Pulmonary artery endothelial cell (primary cell): ENCODE results near the gene RPS6KA2. TPM values are rescaled to one million over a fixed set of nuclear protein-coding genes. Genes with fewer than 3 reads are reported as not detected.
"Not testable (repeated sequence)": the region's sequence is repeated elsewhere in the genome, so short reads cannot be mapped to it uniquely, and the experiment has no call there.

ENCODE experiments used
- DNase-seq: peaks from one replicate; pipeline ENCODE4 v3.0.0-alpha.2; 2011; ENCODE audit warnings: low read depth, low spot score
- total RNA-seq: library from RNA; depleted of rRNA; stranded (reverse); fragments of >200 nt; gene quantifications from 2 replicates; pipeline ENCODE4 v1.2.3, GENCODE V29; 2014

Gene RPS6KA2
- total RNA-seq, 1 donor from 2014 or later: 124 TPM

DNA sequence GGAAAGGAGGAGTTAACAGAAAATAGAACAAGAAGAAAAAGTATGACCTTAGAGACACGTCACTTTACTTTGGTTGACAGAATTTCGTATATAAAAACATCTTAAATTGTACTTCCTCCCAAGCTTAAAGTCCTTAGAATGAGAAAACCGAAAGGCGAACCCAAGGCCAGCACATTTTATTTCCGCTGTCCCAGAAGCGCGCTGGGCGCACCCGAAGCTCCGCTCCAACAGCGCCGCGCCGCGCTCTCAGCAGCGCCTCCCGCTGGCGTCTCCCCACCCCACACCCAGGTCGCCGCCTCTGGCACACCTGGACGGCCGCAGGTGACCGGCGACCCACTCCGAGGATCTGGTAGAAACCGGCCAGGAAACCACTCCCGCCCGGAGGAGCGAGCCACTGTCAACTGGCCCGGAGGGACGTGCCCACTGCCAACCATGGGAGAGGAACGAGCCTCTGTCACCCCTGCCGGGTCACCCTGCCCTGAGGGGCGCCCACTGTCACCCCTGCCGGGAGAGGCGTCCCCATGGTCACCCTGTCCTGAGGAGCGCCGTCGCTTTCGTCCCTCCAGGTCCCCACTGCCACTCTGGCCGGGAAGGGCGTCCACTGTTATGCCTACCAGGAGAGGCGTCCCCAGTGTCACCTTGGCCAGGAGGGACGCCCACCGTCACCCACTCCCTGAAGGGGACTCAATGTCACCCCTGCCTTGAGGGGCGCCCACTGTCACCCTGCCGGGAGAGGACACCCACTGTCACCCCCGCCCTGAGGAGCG is 245.1 kb downstream of the RPS6KA2 start:
- no peak for DNase-seq

DNA sequence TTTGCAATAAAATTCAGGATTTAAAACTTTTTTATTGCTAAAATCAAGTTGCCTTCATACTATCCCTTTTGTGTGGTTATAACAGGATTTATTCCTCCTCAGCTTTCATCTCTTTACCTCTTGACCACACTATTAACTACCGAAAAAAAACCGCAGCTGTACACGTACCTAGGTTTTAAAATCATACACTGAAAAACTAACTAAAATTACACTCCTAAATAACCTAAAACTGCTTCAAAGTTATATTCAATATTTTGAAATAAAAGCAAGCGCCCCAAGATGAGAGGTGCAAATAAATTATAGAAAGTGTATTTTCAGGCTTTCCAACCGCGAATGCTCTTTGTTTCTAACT is 245.7 kb downstream of the RPS6KA2 start:
- DNase-seq: no peak

DNA sequence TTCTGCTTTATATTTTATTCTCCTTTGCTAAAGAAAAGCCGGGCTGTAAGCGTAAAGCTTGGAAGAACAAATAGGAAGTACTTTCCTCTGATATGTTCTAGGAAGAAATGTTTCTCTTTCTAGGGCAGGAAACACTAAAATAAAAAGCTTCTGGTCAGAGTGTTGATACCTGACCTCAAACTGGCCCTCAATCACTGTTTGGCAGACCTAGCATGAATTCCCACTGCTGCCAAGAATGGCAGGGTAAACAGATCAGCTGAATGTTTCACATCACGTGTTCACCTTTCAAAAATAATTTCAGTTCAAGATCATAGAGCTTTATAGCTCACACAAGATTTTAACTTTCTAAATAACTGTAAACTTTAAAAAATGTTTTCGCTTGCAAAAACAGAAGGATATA is 247.3 kb downstream of the RPS6KA2 start:
- DNase-seq: peak; percentile 71

DNA sequence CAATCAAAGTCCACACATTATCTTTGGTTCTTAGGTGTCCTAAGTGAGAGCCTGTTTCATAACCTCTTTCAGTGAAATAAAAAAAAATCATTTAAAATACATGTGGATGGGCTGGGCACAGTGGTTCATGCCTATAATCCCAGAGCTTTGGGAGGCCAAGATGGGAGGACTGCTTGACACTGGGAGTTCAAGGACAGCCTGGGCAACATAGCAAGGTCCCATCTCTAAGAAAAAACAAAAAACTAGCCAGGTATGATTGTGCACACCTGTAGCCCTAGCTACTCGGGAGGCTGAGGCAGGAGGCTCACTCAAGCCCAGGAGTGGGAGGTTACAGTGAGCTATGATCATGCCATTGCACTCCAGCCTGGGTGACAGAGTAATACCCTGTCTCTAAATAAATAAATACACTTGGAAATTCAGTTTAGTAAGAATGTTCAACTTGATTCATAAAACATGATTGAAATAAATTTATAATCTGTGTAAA is 247.9 kb downstream of the RPS6KA2 start:
- DNase-seq: no peak

DNA sequence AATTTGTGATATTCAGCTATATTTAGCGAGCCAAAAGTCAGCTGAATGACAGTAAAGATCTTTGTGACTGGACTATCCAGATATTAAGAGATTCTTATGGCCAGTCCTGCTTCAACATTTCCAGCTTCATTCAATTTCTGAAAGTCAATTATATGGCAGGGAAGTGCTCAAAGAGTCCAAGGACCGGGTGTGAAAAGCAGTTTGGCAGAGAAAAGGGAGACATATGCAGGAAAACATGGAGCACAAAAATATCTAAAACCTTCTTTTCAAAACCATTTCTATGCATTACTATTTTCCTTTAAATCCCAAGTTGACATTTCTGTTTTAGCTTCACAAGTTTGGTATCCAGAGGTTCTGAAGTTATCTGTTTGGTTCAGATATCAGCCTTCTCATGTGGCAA is 249.3 kb downstream of the RPS6KA2 start:
- DNase-seq: no peak

DNA sequence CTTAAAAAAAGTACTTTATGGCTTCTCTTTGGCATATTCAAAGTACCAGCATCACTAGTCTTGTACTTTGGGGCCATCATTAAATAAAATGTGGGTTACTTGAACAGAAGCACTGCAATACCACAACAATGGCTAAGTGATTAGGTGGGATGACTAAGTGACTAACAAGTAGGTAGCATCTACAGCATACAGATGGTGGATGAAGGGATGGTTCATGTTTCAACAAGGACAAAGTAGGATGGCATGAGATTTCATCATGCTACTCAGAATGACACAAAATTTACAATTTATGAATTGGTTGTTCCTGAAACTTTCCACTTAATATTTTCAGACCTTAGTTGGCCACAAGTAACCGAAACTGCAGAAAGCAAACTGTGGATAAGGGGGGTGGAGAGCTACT is 252.0 kb downstream of the RPS6KA2 start:
- DNase-seq: no peak

DNA sequence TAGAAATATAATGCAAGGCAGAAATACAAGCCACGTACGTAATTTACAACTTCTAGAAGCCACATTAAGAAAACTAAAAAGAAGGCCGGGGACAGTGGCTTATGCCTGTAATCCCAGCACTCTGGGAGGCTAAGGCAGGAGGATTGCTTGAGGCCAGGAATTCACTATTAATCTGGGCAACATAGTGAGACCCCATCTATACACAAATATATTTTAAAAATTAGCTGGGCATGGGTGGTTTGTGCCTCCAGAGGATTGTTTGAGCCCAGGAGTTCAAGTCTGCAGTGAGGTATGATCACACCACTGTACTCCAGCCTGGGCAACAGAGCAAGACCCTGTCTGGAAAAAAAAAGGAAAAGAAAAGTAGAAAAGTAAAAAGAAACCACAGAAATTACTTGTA is 256.6 kb downstream of the RPS6KA2 start:
- DNase-seq: no peak

DNA sequence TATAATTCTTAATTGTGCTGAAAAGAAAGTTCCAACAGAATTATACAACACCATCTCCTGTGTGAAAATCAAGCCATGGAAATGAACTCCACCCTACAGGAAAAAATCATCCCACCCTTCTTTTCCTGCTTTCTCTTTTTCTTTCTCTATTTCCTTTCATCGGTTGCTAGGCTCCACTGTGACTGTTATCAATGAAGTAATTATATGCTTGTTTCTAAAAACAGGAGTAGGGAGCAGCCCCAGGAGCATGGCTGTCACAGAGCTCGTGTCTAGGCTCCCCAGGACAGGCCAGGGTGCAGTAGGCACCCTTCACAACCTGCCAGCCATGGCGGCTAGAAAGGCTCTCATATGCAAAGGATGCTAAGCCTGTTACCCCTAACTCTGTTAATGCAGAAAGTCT is 257.3 kb downstream of the RPS6KA2 start:
- DNase-seq: no peak

DNA sequence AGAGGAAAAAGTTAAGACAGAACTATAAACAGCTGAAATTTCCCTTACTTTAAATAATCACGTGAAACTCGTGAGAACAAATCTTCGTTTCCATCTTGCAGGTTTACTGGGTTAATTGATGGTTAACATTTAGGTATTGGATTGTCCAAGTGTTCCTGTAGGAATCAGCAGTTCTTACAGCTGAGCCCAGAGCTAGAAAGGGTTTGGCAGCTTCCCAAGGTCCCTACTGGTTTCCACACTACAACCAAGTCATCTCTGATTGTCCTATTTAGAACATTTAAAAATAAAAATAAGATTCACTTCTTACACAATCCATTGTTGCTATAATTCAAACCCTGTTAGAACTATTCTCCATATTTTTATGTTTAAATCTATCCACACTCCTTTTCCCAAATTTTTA is 260.1 kb downstream of the RPS6KA2 start:
- no peak for DNase-seq

DNA sequence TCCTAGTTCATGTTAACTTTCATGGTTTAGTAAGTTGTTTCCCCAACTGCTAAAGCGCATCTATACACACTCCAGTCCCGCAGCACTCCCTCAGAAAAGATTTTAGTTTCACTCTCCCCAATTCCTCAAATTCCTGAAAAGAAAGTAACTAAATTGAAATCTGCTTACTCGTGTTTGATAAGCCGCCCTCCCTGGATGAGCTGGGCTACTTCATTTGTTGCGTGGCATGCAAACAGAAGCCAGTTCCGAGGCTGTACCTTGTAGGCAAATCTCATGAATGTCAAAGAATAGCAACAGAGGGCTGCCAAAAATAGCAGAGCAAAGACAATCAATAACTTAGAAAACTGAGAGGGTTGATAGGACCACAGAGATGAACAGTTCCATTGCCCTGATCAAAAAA is 261.2 kb downstream of the RPS6KA2 start:
- no peak for DNase-seq

DNA sequence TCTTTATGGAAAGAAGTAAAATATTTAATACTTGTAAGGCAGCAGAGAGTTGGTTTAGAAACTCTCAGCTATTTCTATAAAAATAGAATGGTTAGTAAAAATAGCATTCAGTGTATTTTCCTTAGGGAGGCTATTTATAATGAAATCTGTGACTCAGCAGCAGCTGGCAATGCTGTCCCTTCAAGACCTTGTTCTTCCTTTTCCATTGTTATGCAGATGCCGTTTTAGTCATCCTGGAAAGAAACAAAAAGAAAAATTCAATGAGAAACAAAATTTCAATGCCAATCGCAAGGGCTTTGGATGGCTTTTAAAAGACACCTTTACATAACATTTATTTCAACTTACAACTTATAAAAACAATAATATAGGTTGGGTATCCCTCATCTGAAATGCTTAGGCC is 261.8 kb downstream of the RPS6KA2 start:
- DNase-seq: peak; percentile 63

DNA sequence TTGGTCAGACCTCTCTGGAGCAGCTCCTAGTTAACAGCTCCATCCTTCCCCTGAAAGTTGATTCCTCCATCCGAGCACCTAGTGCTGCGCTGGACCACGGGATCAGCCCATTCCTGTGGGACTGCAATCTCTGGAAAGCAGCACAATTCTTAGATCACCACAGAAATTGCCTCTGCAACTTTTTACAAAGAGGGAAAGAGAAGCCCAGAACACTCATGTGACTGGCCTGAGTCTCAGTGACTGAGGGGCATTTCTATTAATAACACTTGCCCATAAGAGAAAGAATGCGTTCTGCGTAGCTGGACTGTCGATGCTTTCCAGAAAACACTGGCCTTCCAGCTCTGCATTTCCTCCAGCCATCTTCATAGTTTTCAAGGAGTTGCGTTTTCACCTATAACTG is 262.6 kb downstream of the RPS6KA2 start:
- no peak for DNase-seq

DNA sequence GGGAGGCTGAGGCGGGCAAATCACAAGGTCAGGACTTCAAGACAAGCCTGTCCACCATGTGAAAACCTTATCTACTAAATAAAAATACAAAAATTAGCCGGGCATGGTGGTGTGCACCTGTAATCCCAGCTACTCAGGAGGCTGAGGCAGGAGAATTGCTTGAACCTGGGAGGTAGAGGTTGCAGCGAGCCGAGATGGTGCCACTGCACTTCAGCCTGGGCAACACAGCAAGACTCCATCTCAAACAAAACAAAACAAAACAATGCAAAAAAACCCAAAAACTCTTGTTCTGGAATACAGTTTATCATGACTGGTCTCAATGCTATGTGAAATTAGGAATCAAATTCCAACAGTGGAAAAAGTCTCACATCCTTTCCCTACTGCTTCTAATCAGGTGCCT is 264.6 kb downstream of the RPS6KA2 start:
- DNase-seq: not testable (repeated sequence)

DNA sequence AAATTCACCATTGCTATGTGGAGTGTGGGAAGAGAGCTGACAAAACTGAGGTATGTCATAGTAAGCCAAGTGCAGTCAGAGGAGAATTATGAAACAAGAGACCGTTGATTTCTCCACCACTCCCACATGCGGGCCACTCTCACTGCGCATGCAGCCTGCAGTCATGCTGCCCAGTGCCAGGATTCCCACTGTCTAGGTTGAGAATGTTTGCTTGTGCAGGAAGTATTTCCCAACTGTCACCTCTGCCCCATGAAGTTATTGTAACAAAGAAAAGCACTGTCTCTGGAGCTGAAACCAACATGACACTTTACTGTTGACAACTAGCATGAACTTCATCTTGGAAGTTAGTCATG is 266.0 kb downstream of the RPS6KA2 start:
- DNase-seq: no peak

DNA sequence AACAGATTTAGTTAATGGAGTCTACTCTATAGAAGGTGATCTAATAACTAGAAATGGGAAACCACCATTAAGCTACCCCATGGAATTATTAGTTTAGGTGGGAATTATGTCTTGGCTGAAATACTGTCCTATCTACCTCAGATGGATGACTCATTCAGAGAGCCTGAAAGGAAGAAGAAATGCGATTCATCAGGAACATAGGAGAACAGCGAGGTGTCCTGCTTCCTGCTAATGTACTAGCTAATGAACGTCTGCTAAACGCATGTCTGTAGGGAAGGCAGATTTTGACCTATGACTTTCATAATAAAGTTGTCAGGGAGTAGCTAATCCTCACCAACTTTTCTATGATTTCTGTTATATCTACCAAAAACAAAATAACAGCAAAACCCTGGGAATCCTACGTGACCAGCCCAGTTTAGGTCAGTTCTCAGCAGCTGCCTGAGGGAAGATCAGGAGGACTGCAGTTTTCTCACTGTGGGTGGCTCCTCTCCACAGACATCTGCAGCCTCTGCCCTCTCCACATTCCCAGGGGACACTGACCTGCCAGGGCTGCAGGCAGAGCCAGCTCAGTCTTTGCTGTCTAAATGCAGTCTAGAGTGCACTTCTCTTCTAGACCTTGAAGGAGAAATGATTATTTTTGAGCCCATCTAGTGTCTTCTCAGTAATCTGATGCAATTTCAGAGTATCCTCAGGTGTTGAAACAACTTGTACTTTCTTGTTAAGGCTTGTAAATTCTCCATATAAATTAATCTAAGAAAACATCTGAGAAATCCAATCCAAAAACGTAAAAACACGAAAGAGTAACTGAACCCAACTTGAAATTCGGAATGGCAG is 266.6 kb downstream of the RPS6KA2 start:
- no peak for DNase-seq

Other genes with a start within 250 kb of the RPS6KA2 start
- 21.7 and 24.6 TPM in 2 replicates for gene MPC1, start 244.3 kb downstream of the RPS6KA2 start, total RNA-seq
- gene RAMACL, start 40.6 kb downstream of the RPS6KA2 start, total RNA-seq: 1.4 and 2.4 TPM in 2 replicates